Glomerular endothelial cell (primary cell): ENCODE data around the gene AXIN2. TPM values are rescaled to one million over a fixed set of nuclear protein-coding genes. Genes with fewer than 3 reads are reported as not detected.
"Not testable (repeated sequence)": the region's sequence is repeated elsewhere in the genome, so short reads cannot be mapped to it uniquely, and the experiment has no call there.

ENCODE experiments used
- DNase-seq: peaks from one replicate; pipeline ENCODE4 v3.0.0-alpha.2; 2011; ENCODE audit warnings: low read depth, low spot score; ENCODE audit errors: extremely low read depth
- total RNA-seq: library from RNA; depleted of rRNA; stranded (reverse); fragments of >200 nt; gene quantifications from 2 replicates; pipeline ENCODE4 v1.2.3, GENCODE V29; 2015

Gene AXIN2
- total RNA-seq, 1 donor from 2014 or later: 0.93 TPM

DNA sequence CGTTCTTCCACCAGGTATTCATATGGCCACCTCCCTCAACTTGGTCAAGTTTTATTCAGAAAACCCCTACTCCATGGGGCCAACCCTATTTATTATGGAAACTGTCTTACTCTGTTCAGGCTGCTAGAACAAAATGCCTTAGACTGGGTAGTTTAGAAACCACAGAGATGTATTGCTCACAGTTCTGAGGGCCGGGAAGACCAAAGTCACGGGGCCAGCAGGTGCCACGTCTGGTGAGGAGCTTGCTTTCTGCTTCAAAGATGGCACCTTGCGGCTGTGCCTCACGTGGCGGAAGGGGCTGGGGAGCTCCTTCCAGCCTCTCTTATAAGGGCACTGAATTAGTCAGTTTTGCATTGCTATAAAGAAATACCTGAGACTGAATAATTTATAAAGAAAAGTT lies 74.3 kb downstream of the AXIN2 start:
- no peak for DNase-seq

DNA sequence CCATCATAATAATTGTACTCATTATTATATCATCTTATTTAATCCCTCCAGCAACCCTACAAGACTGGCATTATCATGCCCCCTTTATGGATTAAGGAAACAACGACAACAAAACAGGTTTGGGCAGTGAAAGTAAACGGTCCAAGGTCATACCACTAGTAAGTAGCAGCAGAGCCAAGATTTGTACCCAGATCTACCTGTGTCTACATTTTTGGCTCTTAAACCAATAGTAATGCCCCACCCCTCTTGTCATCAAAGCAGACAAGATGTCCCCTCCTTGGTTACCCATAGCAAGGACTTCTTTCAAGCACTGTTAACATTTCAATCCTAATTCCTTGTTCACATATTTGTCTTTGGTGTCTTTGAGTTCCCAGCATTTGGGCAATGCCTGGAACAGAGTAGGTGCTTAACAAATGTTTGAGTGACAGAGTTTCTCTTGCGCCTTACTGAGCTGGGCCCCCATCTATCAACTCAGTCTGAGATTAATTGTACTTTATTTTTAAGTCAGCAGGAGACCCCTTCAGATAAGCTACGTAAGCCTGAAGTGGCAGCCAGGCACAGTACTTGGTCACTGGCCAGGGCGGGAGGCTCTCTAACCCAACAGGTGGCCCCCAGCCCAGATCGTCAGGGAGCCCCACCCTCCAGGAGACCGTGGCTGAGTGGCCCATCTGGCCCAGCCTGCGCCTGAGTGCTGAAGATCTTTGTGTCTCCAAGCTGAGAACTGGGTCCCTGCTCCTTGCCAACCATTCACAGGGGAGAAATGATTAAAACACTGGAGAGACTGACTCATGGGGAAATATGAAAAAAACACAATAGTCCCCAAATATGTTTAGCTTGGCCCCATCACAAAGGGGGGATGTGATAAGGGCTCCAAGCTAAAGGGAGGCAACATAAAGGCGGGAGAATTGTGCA lies 75.8 kb downstream of the AXIN2 start:
- DNase-seq: no peak

DNA sequence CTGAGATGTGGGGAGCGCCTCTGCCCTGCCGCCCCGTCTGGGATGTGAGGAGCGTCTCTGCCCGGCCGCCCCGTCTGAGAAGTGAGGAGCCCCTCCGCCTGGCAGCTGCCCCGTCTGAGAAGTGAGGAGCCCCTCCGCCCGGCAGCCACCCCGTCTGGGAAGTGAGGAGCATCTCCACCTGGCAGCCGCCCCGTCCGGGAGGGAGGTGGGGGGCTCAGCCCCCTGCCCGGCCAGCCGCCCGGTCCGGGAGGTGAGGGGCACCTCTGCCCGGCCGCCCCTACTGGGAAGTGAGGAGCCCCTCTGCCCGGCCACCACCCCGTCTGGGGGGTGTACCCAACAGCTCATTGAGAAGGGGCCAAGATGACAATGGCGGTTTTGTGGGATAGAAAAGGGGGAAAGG lies 77.0 kb downstream of the AXIN2 start:
- DNase-seq: not testable (repeated sequence)

DNA sequence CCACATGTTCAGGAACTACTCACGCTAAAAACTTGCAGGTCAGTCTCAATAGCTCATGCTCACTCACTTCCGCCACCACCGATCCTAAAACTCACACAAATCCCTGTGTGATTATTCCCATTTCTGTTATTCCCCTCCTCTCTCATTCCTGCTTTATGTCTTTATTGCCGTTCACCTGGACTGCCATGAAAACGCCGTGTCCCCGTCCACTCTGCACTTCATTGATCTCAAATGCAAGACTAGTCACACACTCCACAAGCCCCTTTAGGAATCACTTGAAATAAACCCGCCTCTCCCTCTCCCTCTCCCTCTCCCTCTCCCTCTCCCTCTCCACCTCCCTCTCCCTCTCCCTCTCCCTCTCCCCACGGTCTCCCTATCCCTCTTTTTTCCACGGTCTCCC lies 78.0 kb downstream of the AXIN2 start:
- no peak for DNase-seq

DNA sequence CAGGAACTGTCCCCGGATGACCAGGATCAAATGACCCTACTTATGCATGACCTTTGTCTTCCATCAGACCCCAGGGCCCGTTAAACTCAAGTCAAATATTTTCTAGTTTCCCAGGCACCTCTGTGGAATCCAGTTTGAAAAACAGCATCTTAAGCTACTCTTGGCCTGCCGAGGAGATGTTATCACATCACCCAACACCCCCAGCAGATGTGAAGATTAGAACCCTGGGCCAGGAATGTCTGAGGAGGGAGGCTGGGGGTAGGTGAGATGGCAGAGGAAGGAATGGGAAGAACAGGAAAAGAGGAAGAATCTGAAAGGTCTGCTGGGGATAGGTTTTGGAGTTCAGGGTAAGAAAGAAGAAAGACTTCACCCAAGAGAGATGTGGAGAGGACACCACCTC lies 79.2 kb downstream of the AXIN2 start:
- no peak for DNase-seq

DNA sequence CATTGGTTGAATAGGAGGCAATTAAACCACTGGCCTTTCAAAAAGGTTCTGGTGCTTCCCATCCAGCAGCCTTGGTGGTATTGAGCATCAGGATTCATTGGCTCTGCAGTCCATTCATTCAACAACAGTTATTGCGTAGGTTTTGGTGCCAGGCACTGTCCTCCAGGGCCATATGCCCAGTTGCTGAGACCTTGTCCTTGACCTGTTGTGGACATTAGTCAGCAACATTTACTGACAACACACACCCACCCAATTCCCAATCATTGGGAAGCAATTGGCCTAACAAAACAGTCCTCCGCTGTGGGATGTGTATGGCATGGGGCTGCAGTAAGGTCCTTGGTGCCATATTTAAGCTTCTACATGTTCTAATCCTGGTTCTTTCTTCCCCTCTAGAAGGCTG lies 82.2 kb downstream of the AXIN2 start:
- DNase-seq: no peak
